ENCODE results near the gene NNAT. TPM values are rescaled to one million over a fixed set of nuclear protein-coding genes. Genes with fewer than 3 reads are reported as not detected.
"Not testable (repeated sequence)": the region's sequence is repeated elsewhere in the genome, so short reads cannot be mapped to it uniquely, and the experiment has no call there.

Gene NNAT, protein sequence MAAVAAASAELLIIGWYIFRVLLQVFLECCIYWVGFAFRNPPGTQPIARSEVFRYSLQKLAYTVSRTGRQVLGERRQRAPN
- not detected for total RNA-seq
- not detected for polyA plus RNA-seq

DNA sequence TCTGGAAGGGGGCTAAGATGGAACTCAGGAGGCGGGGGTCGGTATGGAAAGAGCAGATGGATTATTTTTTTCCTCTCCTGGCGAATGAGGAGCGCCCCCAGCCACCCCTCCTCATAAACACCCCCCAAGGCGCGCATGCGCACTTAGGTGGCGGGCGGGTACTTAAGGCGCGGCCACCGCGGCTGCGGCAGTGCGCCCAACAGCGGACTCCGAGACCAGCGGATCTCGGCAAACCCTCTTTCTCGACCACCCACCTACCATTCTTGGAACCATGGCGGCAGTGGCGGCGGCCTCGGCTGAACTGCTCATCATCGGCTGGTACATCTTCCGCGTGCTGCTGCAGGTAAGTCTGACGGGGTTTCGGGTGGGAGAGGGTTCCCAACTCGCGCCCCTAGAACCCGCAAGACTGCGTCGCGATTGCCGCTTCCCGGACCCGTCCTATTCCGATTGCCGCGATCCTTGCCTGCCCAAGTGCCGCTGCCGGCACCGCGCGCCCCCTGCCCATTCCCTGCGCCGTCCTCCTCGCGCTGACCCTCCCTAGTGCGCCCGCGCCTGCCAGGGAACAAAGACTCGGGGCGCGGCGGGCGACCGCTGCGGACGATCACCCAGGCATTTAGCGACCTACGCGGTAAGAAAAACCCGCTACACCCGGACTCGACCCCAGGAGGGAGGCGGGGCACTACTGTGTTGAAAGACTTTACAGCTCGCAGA, at the start of gene NNAT:
Gene NNAT, plus strand, starts transcription at position 190 of the 711 bp plus-strand sequence. Its CDS starts 82 bp downstream, at position 272.
- peaks cover 26% of the 10 kb centered on the region for H3K4me1 ChIP-seq (ENCODE audit: control insufficient read depth, insufficient read depth, low read length, poor library complexity, severe bottlenecking)
- DNase-seq (no peak), ATAC-seq (ENCODE audit: low read depth in 2 of 2) (no peak)
- Mint-ChIP-seq H3K36me3 (peaks cover 30% of the 10 kb centered on the region), H3K4me1 (peaks cover 5 to 64% (median 40%) of the 10 kb centered on the region in 4 donors), H3K27ac (peak within 1 kb of the TSS in 1 of 3 donors; percentile 52), H3K27me3 (no peaks in the 10 kb centered on the region), H3K4me3 (peak within 1 kb of the TSS in 2 of 4 donors; percentile 69 to 73), H3K9me3 (no peaks in the 10 kb centered on the region)
- no peaks in the 10 kb centered on the region for H3K9me3 ChIP-seq (ENCODE audit: control insufficient read depth in 2 of 2, low read length in 2 of 2)
- H3K36me3 ChIP-seq (ENCODE audit: control insufficient read depth, insufficient read depth, low read length), result peaks cover 21% of the 10 kb centered on the region
- H3K27ac ChIP-seq (ENCODE audit: insufficient read depth, low read length, poor library complexity, severe bottlenecking), result no peak within 1 kb of the TSS
- H3K27me3 ChIP-seq (ENCODE audit: control insufficient read depth, insufficient read depth, low read length), result no peaks in the 10 kb centered on the region
- no peak within 1 kb of the TSS for H3K4me3 ChIP-seq (ENCODE audit: low read depth, low read length)

DNA sequence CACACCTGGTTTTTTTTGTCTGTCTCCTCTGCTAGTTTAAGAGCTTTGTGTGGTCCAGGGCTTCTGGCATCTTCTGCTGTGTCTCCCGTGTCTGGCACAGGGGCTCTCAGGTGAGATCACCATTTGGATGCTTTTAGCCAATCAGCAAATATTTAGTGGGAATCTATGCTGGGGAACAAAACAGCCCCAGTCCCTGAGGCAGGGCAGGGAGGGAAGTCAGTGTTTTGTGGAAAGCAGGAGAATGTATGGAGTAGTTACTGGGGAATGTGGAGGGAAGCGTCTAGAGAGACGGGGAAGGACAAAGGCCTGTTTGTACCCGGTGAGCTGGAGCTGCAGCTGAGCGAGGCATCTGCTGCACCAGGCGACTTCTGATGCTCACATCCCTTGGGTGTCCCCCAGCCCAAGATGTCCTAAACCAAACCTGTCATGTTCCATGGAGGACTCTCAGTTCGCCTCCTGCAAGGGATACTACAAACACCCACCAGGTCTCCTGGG, 49.3 kb upstream of the NNAT start:
- Mint-ChIP-seq H3K9me3 (peaks cover 0 to 7% (median 0%) of the 10 kb centered on the region in 7 donors), H3K36me3 (no peaks in the 10 kb centered on the region), H3K4me1 (no peaks in the 10 kb centered on the region), H3K27me3 (peaks cover 17% of the 10 kb centered on the region), H3K4me3 (no peak overlapping the region), H3K27ac (no peak overlapping the region)
- Histone ChIP-seq H3K27me3 (ENCODE audit: control insufficient read depth, insufficient read depth, low read length) (no peaks in the 10 kb centered on the region), H3K4me1 (ENCODE audit: control insufficient read depth, insufficient read depth, low read length, poor library complexity, severe bottlenecking) (no peaks in the 10 kb centered on the region), H3K36me3 (ENCODE audit: control insufficient read depth, insufficient read depth, low read length) (no peaks in the 10 kb centered on the region), H3K4me3 (ENCODE audit: low read depth, low read length) (no peak overlapping the region), H3K9me3 (ENCODE audit: control insufficient read depth in 2 of 2, low read length in 2 of 2) (no peaks in the 10 kb centered on the region), H3K27ac (ENCODE audit: insufficient read depth, low read length, poor library complexity, severe bottlenecking) (no peak overlapping the region)
- DNase-seq, result no peak
- no peak for ATAC-seq (ENCODE audit: low read depth in 2 of 2)

DNA sequence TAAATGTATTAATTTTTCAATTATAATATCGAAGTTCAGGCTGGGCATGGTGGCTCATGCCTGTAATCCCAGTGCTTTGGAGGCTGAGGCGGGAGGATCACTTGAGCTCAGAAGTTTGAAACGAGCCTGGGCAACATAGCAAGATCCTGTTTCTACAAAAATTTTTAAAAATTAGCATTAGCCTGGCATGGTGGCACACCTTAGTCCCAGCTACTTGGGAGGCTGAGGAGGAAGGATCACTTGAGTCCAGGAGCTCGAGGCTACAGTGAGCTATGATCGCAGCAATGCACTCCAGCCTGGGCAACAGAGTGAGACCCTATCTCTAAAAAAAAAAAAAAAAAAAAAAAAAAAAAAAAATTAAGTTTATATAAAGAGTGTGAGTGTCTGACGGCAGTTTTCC, 48.6 kb upstream of the NNAT start:
- H3K27me3 ChIP-seq (ENCODE audit: control insufficient read depth, insufficient read depth, low read length); H3K4me3 ChIP-seq (ENCODE audit: low read depth, low read length); H3K36me3 Mint-ChIP-seq; H3K4me1 Mint-ChIP-seq; H3K9me3 ChIP-seq (ENCODE audit: control insufficient read depth in 2 of 2, low read length in 2 of 2); H3K36me3 ChIP-seq (ENCODE audit: control insufficient read depth, insufficient read depth, low read length); ATAC-seq (ENCODE audit: low read depth in 2 of 2); H3K9me3 Mint-ChIP-seq; H3K27ac Mint-ChIP-seq; H3K4me1 ChIP-seq (ENCODE audit: control insufficient read depth, insufficient read depth, low read length, poor library complexity, severe bottlenecking); H3K4me3 Mint-ChIP-seq; DNase-seq; H3K27ac ChIP-seq (ENCODE audit: insufficient read depth, low read length, poor library complexity, severe bottlenecking): not testable (repeated sequence)
- peaks cover 17% of the 10 kb centered on the region for H3K27me3 Mint-ChIP-seq

DNA sequence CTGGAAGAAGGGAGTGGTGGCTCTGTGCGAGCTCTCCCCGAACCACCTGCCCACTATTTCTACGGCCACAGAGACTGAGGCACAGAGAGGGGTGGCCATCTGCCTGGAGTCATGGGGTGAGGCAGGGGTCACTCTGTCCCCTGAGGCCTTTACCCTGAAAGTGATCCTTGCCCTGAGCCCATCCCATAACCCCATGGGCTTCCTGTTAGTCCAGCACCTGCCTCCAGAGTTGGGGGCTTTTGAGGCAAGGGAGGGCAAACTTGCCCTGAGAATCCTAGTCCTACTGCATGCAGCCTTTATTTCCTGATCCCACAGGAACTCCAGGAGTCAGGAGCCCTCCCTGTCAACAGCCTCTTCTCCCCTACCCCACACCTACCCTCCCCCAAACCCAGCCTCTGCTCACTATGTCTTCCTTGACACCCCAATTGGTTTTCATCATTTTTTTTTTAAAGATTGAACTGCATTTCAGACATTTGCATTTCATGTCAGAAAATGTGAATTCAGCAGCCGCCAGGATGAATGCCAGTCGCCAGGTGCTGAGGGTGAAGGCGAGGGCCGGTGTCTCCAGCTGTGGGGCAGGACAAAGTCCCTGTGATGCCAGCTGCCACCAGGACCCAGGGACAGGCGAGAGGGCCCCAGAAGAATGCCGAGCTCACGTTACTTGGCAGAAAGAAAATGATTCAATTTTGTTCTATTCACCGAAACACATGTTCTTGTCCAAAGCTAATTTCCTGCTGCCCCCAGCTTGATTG, 47.6 kb upstream of the NNAT start:
- Histone ChIP-seq H3K4me1 (ENCODE audit: control insufficient read depth, insufficient read depth, low read length, poor library complexity, severe bottlenecking) (no peaks in the 10 kb centered on the region), H3K9me3 (ENCODE audit: control insufficient read depth in 2 of 2, low read length in 2 of 2) (no peaks in the 10 kb centered on the region), H3K27ac (ENCODE audit: insufficient read depth, low read length, poor library complexity, severe bottlenecking) (no peak overlapping the region), H3K4me3 (ENCODE audit: low read depth, low read length) (no peak overlapping the region), H3K27me3 (ENCODE audit: control insufficient read depth, insufficient read depth, low read length) (no peaks in the 10 kb centered on the region), H3K36me3 (ENCODE audit: control insufficient read depth, insufficient read depth, low read length) (no peaks in the 10 kb centered on the region)
- peaks cover 0 to 7% (median 0%) of the 10 kb centered on the region in 7 donors for H3K9me3 Mint-ChIP-seq
- peaks cover 17% of the 10 kb centered on the region for H3K27me3 Mint-ChIP-seq
- H3K4me1 Mint-ChIP-seq, result no peaks in the 10 kb centered on the region
- ATAC-seq (ENCODE audit: low read depth in 2 of 2), result no peak
- no peaks in the 10 kb centered on the region for H3K36me3 Mint-ChIP-seq
- no peak overlapping the region for H3K4me3 Mint-ChIP-seq
- no peak overlapping the region for H3K27ac Mint-ChIP-seq
- no peak for DNase-seq

DNA sequence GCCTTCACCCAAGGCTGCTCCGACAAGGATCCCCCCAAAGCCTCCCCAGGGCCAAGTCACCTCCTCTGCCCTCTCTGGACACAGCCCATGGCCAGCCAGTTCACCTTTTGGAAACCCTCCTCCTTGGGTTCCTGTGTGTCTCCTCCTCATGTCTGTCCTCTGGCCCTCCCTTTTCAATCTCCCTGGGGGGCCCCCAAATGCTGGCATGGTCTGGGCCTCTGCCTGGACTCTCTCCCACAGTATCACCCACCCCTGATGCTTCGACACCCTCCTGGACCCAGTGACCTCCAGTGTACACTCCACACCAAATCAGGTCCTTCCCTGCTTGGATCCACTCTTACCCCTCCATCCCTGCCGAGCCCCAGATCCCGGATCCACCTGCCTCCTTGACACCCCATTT, 46.7 kb upstream of the NNAT start:
- H3K4me1 ChIP-seq (ENCODE audit: control insufficient read depth, insufficient read depth, low read length, poor library complexity, severe bottlenecking), result no peaks in the 10 kb centered on the region
- peak overlapping the region in 1 of 3 donors; percentile 70 for H3K27ac Mint-ChIP-seq
- H3K9me3 Mint-ChIP-seq, result peaks cover 0 to 7% (median 0%) of the 10 kb centered on the region in 7 donors
- H3K27me3 Mint-ChIP-seq, result peaks cover 15% of the 10 kb centered on the region
- ATAC-seq (ENCODE audit: low read depth in 2 of 2), result no peak
- no peaks in the 10 kb centered on the region for H3K27me3 ChIP-seq (ENCODE audit: control insufficient read depth, insufficient read depth, low read length)
- no peak for DNase-seq
- H3K9me3 ChIP-seq (ENCODE audit: control insufficient read depth in 2 of 2, low read length in 2 of 2), result no peaks in the 10 kb centered on the region
- no peaks in the 10 kb centered on the region for H3K36me3 ChIP-seq (ENCODE audit: control insufficient read depth, insufficient read depth, low read length)
- H3K4me3 ChIP-seq (ENCODE audit: low read depth, low read length), result no peak overlapping the region
- no peaks in the 10 kb centered on the region for H3K4me1 Mint-ChIP-seq
- H3K4me3 Mint-ChIP-seq, result no peak overlapping the region
- no peaks in the 10 kb centered on the region for H3K36me3 Mint-ChIP-seq
- H3K27ac ChIP-seq (ENCODE audit: insufficient read depth, low read length, poor library complexity, severe bottlenecking), result no peak overlapping the region

DNA sequence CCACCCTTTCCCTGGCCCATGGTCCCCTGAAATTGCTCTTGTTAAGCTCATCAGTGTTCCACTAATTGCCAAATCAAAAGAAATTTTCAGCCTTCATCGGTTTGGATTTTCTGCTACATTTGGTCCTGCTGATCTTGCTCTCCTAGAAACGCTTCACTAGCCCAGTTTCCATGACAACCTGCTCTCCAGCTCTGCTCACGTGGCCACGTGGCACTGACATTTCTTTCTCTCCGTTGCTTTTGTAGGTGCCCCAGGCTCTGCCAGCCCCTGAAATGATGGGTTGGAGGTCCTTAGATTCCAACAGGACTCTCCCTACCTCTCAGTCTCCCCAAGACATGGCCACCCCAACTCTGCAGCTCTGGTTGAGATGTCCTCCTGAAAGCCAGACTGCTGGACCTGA, 45.8 kb upstream of the NNAT start:
- DNase-seq (no peak), ATAC-seq (ENCODE audit: low read depth in 2 of 2) (no peak)
- H3K9me3 Mint-ChIP-seq, result peaks cover 0 to 5% (median 0%) of the 10 kb centered on the region in 7 donors
- H3K27me3 Mint-ChIP-seq, result peaks cover 12% of the 10 kb centered on the region
- no peaks in the 10 kb centered on the region for H3K4me1 Mint-ChIP-seq
- no peaks in the 10 kb centered on the region for H3K4me1 ChIP-seq (ENCODE audit: control insufficient read depth, insufficient read depth, low read length, poor library complexity, severe bottlenecking)
- H3K27ac Mint-ChIP-seq, result no peak overlapping the region
- no peak overlapping the region for H3K4me3 ChIP-seq (ENCODE audit: low read depth, low read length)
- H3K9me3 ChIP-seq (ENCODE audit: control insufficient read depth in 2 of 2, low read length in 2 of 2), result no peaks in the 10 kb centered on the region
- H3K27ac ChIP-seq (ENCODE audit: insufficient read depth, low read length, poor library complexity, severe bottlenecking), result no peak overlapping the region
- H3K4me3 Mint-ChIP-seq, result no peak overlapping the region
- no peaks in the 10 kb centered on the region for H3K36me3 Mint-ChIP-seq
- H3K27me3 ChIP-seq (ENCODE audit: control insufficient read depth, insufficient read depth, low read length), result no peaks in the 10 kb centered on the region
- H3K36me3 ChIP-seq (ENCODE audit: control insufficient read depth, insufficient read depth, low read length), result no peaks in the 10 kb centered on the region

DNA sequence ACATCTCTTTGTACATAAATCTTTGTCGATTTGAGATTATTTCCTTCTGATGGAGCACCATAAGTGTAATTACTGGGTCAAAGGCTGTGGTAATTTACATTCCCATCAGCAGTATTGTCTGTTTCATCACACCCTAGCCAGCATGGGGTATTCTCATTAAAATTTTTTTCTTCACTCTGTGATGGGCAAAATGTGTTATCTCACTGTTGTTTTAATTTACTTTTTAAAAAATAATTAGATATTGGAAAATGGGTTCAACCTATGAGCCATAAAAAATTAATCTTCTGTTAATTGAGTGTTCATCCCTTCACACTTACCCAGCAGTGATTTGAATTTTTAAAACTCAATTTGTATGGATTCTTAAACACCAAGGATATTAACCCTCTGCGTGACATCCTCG, 44.0 kb upstream of the NNAT start:
- H3K9me3 Mint-ChIP-seq, result peaks cover 0 to 9% (median 0%) of the 10 kb centered on the region in 7 donors
- Histone ChIP-seq H3K27me3 (ENCODE audit: control insufficient read depth, insufficient read depth, low read length) (no peaks in the 10 kb centered on the region), H3K27ac (ENCODE audit: insufficient read depth, low read length, poor library complexity, severe bottlenecking) (no peak overlapping the region), H3K4me3 (ENCODE audit: low read depth, low read length) (no peak overlapping the region), H3K4me1 (ENCODE audit: control insufficient read depth, insufficient read depth, low read length, poor library complexity, severe bottlenecking) (no peaks in the 10 kb centered on the region), H3K36me3 (ENCODE audit: control insufficient read depth, insufficient read depth, low read length) (no peaks in the 10 kb centered on the region), H3K9me3 (ENCODE audit: control insufficient read depth in 2 of 2, low read length in 2 of 2) (no peaks in the 10 kb centered on the region)
- H3K4me1 Mint-ChIP-seq, result no peaks in the 10 kb centered on the region
- no peaks in the 10 kb centered on the region for H3K36me3 Mint-ChIP-seq
- ATAC-seq (ENCODE audit: low read depth in 2 of 2) (no peak), DNase-seq (no peak)
- H3K4me3 Mint-ChIP-seq, result no peak overlapping the region
- peaks cover 19% of the 10 kb centered on the region for H3K27me3 Mint-ChIP-seq
- no peak overlapping the region for H3K27ac Mint-ChIP-seq

Data from CD4-positive, CD25-positive, alpha-beta regulatory T cell (primary cell).